NCI-H526 (cell line): ENCODE results near the gene TREML2.
A peak's percentile ranks its signal among the peaks of the same experiment; 100 is the strongest.

Experiments
- DNase-seq, 2 experiments: peaks; one replicate each; lab custom pipeline; 2025; lab: John Stamatoyannopoulos, UW

The TREML2 gene

DNA sequence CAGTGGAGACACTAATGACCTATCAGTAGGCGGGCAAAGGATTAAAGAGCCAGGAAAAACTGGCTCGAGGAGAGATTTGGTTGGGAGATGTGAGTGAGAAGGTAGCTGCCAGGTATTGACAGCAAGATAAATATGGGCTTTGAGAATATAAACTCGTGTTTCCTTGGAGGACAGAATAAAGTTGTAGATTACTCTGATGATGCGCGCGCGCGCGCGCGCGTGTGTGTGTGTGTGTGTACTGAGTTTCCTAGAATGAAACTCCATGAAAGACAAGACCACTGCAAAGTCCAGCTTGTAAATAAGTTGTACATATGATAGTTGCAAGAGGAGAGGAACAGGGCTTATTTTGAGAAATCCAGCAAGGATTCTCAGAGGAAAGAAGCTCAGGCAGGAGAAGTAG, 24.8 kb downstream of the TREML2 start:
- no peak for DNase-seq

DNA sequence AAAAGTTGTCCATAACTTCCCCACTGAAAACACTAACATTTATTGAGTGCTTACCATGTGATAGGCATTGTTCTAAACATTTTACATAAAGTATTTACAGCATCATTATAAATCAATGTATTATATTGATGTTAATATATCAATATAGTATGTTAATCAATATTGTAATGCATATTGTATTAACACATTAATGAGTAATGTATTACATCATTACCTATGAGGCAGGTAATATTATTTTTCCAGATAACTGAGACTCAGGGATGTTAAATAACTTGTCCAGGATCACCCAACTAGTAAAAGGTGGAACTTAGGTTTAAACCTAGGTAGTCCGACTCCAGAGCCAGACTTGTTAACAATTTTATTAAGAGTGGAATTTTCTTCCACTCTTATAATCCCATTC, 25.9 kb downstream of the TREML2 start:
- no peak for DNase-seq

DNA sequence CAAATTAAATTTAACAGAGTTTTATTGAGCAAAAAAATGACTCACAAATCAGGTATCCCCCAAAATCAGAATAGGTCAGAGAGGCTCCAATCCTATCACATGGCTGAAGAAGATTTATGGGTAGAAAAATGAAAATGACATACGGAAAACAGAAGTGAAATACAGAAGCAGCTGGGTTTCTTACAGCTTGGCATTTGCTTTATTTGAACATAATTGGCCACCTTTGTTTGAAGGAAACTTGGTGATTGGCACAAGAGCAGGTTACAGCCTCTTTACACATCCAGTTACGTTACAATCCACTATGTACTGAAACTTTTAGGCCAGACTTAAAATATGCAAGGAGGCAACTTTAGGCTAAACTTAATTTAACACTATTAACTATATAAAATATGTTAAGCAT, 26.3 kb downstream of the TREML2 start:
- no peak for DNase-seq

DNA sequence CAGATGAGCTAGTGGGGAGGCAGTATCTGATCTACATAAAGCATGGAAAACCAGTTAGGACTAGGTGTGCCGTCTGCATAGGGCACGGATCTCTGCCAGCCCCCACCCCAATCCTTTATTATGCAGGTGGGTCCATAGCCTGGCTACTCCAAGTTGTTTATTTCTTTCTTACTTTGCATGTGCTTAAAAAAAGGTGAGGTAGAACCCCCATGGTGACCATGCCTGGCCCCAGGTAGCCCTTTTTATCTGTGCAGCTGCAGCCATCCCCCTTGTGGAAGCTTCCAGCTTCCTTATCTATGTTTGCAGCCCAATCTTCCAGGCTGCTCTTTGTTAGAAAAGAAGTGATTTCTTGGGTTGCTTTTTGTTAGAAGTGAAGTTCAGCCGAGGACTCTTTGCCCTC, 29.0 kb downstream of the TREML2 start:
- DNase-seq = no peak

DNA sequence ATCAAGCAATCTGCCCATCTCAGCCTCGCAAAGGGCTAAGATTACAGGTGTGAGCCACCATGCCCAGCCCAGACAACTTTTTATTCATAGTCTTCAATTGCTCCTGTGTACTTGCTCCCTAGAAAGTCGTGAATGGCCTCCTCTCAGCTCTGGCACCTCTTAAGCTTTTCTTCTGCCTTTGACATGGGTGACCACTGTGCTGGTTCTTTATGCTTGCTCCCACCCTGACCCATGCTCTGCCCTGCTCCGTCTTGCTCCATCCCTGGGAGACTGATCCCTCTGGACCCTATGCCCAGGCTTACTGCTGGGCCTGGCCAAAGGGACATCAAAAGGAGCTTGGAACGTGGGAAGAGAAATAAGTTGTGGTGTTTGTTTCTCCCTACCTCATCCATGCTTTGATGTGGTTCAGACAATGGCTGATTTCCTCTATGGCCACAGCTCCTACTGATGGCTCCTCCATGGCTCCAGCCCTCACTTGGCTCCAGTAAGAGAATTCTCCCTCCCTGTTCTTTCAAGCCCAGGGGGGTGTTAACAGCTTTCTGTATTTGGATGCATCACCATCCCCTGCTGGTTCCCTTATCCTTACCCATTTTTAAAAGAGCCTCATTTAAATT, 30.3 kb downstream of the TREML2 start:
- no peak for DNase-seq

DNA sequence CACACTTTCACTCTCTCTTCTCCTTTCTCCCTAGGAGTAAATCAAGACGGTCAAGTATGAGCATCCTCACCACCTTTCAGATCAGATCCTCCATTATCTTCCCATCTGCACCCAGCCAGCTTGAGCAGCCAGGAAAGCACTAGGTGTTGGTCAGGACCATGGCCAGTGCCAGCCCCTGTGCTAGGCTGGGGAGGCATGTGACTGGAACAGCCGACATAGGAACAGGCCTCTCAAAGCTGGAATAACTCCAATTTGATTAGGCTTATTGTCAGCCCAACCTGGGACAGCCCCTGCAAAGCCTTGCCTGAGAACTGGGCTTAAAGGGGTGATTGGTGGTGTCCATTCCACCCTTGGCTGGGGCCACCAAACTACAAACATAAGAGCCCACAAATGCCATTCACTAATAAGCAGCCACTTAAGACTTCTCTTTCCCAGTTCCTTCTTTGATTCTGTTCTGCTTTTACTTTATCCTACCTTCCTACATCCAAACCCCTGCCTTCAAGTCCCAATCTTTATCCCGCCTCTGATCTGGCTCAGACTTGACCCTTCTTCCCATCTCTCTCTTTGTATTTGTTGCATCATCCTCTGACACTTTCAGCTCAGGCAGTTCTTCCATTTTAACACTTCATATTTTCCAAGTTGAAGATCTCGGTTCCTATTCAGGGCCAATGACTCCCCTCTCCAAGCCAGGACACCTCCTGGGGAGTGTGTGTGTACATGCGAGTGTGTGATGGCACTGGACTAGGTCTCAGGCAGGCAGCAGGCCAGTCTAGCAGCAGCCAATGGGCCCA, 33.6 kb downstream of the TREML2 start:
- no peak for DNase-seq

DNA sequence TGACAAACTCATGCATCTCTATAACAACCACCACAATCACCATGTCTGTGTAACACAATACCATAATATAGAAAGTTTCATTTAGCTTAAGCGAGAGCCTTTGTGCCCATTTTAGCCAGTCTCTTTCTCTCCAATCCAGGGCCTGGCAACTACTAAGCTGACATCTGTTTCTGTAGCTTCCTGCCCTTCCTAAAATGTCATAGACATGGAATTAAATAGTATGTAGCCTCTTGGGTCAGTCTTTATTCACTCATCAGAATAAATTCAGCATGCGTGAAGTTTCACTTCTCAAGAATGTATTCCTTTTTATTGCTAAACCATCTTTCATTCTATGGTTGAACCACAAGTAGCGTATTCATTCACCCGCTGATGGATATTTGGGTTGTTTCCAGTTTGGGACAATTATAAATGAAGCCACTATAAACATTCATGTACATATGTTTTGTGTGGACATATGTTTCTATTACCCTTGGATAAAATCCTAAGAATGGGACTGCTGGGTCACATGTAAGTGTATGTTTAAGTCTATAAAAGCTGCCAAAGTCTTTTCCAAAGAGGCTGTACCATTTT, 36.3 kb downstream of the TREML2 start:
- no peak for DNase-seq

DNA sequence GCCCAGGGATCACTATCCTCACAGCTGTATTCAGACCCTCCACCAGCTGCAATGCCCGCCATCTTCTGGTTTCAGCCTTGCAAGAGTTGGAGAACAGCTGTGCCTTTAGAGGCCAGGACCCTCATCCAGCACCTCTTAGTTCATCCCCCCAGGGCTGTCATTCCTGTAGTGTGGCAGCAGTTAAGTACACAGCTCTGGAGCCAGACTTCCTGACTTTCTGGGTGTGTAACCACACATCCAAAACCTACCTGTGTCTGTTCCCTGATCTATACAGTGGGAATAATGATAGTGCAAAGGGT, 37.6 kb downstream of the TREML2 start:
- DNase-seq = no peak

DNA sequence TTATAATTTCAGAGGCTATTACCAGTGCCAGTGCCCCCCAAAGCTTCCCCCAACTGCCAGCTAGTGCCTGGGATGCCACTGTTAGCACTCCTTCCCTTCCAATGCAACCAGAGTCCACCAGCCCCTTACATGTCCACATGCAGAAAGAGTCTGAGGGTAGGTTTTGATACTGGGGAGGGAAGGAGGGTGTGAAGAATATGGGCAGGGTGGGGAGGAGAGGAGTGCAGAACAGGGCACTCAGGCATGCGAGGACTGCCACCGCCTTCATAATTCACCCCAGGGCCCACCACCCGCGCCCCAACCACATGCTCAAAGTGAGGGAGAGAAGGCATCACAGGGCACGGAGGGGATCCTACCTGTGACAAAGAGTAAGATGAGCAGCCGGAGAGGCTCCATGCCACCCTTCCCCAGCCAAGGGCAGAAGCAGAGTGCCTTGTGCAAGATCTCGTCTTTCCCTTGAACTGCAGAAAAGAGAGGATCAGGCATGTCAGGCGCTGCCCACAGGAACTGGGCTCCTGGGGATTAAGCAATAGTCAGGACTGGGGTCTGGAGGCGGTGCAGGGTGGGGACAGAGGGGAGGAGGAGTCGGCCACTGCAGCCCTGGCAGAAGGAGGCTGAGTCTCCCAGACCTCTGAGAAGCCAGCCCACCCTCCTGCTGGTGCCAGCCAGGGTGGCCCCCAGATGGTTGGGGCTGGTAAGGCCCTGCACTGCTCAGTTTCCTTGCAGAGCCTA, 38.1 kb downstream of the TREML2 start, which contains the start of gene TREM2:
TSS of gene TREM2 (minus strand) at position 430 of the 732 bp plus-strand sequence. CDS start at position 396, 34 bp downstream.
- no peak for DNase-seq

DNA sequence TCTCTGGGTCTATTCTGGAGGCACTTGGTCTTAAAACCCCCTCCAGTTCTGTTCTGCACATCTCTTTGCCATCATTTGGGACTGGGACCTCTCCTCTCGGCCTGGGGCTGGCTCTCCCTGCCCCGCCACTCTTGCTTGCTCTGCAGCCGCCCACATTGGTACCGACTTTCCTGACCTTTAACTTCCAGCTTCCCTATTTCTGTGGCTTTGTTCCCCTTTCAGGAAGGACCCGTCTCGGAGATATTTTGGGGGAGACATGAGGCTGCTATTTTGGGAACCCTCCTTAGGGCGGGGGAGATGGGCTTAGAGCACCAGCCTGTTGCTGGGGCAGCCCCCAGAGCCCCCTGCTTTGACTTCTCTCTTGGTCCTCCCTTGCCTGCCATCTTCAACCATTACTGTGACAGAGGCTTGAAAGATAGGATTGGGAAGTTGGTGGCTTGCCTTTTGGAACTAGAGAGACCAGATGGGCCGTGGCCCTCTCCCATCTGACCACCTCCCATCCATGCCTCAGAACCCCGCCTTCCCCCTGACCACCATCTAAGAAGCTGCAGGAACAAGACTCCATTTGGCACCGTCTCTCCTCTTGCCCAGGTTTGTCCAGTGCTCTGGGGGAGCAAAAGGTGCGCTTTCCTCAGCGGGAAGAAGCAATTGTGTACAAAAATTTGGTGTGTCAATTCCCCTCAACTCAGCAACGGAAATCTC, 38.9 kb downstream of the TREML2 start:
- DNase-seq = no peak

DNA sequence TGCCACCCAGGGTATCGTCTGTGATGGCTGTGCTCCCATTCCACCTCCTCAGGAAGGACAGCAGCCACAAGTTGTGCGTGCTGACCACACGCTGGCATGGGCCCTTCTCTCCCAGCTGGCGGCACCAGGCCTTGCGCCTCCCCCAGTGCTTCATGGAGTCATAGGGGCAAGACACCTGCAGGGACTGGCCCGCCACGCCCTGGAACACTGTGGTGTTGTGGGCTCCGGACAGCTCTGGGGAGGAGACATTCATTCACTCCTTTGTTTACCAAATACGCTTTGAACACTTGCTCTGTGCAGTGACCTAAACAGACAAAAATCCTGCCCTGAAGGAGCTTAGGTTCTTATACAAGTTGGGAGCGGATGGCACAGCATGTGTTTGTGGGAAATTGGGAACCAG, 39.6 kb downstream of the TREML2 start:
- no peak for DNase-seq

DNA sequence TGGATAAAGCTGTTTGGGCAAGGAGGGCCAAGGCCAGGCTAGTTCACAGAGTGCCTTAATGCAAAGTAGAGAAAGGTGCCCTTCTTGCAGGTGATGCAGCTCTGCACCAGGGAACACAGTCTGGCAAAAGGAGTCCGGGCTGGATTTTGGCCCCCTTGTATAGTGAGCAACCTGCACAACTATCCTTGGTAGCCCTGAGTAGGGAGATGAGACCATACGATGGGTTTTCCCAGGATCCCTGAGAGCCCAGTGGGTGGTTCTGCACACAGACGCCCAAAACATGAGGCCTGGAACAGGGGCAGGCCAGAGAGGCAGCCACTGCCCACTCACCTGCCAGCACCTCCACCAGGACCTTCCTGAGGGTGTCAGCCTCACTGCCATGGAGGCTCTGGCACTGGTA, 40.0 kb downstream of the TREML2 start:
- DNase-seq = no peak

DNA sequence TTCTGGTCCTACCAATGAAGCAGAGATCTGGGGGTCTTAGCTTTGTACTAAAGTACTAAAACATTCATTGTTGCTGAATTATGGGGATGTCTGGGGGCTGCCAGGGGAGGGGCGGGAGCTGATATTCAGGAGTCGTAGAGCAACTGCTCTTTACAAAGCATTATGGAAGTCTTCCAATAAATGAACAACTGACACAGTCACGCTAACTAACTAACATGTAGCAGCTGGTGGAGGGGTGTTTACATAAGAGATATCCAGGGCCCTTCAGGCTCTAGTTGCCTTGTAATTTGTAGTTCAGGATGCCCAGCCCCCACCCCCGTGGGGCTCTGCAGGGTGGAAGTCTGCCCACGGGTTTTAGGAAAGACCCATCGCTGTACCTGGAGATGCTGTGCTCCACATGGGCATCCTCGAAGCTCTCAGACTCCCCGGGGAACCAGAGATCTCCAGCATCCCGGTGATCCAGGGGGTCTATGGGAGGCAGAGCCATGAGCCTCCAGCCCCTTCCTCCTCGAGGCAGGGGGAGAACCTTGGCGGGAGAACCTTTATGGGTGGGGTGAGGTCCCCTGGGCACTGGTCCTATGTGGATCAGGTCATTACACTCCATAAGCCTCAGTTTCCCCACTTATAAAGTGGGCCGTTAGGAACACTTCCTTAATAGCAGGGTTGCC, 41.4 kb downstream of the TREML2 start:
- DNase-seq = peak in 1 of 2 experiments; percentile 3

DNA sequence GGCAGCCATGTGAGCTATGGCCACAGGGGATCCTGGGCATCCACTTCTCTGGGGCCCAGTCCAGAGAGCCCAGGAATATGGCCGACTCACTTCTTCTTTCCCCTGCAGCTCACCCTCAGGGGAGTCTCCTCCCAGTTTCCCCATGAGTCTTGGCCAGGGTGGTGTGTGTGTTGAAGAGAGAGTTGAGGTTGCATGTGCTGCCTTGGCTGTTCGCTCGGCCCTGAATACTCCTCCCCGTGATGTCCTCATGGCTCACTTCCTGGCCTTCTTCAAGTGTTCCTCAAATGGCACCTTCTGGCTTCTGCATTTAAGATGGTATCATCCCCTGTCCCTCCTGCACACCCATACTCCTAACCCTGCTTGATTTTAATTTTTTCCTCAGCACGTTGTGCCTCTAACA, 43.6 kb downstream of the TREML2 start:
- no peak for DNase-seq

DNA sequence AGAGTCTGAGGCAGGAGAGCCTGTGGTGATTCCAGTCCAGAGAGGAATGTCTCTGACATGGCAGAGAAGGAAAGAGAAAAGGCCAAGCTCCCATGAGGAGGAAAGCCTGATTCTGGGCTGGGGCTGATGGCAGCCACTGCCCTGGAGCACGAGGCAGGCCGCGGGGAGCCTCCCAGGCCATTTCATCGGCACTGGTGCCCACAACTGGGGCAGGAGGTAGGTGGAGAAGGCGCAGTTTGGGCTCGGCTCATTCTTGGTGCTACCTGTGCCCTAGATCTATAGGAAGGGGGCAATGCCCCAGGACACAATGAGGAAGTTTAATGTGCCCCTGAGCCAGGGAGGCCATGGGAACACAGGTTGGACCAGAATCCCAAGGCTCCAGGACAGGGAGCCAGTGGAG, 44.2 kb downstream of the TREML2 start:
- no peak for DNase-seq

DNA sequence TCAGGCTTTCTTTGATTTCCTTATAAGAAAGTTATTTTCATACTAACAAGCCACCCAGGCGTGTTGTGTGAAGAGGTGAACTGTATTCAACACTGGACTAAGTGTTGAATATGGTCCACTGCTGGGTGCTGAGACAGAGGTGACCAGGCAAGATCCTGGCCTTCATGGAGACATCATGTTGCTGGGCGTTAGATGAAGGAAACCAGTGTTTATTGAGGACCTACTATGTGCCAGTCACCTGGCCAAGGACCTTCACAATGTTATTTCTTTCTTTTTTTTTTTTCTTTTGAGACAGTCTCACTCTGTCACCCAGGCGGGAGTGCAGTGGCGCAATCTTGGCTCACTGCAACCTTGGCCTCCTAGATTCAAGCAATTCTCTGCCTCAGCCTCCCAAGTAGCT, 44.9 kb downstream of the TREML2 start:
- no peak for DNase-seq

DNA sequence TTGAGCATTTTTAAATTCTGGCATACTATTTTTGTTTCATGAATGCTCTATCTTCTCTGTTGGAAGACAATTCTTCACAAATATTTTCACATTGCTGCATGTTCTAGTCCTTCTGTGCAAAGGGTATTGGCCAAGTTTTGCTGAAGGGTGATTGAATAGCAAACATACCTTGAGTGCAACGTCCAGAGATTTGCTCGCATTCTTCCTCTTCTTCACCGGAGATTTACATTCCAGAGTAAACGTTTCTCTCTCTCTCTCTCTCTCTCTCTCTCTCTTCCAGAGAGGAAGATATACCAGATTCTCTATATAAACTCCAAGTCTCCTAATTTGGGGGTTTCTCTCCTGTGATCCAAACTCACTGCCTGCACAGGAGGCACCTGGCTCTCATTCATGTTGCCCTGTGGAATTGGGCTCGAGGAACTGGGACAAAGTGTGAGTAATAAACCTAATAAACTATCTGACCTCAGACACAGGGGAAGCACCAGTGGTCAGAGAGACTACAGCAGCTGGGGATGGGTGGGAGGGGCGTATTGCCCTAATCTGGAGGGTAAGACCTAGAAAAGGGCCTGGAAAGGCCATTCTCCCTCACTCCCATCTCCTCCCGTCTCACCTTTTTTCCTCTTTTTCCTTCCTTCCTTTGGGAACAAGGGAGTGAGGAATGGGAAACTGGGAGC, 45.7 kb downstream of the TREML2 start:
- DNase-seq = no peak

DNA sequence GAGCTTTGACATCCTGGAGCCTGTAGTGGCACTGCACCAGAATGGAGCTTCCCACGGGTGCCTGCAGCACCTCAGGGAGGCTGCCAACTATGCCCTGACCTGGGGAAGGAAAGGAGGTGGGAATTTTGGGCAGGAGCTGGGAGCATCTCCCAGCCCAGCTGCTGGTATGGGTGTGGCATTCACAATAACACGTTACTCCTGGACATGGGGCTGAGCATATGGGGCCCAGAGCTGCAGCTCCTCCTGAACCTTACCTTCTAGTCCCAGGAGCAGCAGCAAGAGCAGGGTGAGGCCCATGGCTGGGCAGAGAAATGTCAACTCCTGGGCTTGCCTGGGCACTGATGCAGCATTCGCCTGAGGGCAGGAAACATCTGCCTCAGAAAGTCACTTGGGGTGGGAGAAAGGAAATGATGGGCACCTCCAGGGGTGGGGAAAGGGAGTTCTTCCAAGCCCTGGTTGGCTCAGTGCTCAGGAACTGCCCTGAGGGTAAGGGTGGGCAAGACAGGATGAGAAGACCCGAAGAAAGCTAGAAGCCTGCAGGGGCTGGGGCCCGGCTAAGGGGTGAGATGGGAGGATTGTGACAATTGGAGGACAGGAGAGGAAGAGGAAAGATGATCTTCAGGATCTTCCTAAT, 46.8 kb downstream of the TREML2 start, which contains the start of gene TREML1:
TSS of gene TREML1 (minus strand) at position 356 of the 634 bp plus-strand sequence. CDS start at position 297, 59 bp downstream.
- DNase-seq = no peak

DNA sequence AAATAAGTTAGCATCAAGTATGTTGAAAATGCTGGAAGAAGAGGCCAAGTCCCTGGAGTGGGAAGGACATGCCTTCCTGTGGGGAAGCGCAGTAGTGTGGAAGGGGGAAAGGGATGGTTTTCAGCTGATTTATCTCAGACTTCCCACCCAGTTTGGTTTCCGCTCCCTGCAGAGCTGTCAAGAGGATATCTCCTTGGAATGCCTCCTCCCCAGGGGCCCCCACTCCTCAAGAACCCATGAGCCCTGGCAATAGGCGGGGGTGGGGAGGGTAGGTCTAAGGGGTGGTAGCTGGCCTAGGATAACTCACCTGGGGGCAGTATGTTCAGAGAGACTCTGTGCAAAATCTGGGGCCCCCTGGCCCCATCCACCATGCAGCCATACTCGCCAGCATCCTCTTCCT, 47.5 kb downstream of the TREML2 start:
- no peak for DNase-seq

DNA sequence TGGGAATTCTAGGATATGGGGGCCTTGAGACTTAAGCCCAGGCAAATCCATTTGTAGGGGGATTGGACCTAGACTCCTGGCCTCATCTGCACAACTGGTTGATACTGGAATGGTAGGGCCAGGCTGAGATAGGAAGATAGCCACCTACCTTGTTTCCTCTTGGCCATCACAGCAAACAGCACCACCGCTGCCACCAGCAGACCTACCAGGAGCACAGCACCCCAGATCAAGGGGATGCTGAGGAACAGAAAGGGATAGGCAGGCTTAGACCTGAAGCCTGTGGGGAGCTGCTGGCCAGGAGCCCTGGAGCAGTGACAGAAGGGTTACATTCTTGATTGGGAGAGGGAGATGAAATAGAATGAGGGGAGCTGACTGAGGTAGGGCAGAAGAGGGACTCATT, 50.3 kb downstream of the TREML2 start:
- no peak for DNase-seq

DNA sequence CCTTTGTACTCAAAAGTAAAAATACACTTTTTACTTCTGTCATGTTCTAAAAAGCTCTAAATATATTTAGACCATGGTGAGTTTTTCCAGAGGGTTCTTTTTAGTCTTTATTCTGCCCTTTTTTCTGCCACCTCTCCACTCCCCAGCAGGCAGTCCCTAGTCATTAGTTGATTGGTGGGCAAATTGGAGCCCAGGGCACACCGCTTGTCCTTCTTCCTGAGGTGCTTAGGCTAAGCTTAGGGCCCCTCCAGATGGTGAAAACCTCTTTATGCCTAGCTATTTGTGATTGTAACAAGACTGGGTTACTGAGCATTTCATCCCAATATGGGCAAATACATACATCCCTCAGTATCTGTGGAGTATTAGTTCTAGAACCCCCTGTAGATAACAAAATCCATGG, 53.0 kb downstream of the TREML2 start:
- DNase-seq = no peak
